SKM-1 (cell line): ENCODE measurements around the gene ULK4.
"Not testable (repeated sequence)": the region's sequence is repeated elsewhere in the genome, so short reads cannot be mapped to it uniquely, and the experiment has no call there.

Experiments used
- DNase-seq: peaks from one replicate; lab custom pipeline; 2025; ENCODE audit not compliant: unreplicated experiment; lab: John Stamatoyannopoulos, UW

ULK4 gene

GRCh38 chr3:41792806-41793205 is 169.1 kb downstream of the ULK4 start:
- DNase-seq = no peak

- no peak for DNase-seq
These were observed 192.8 kb downstream of the ULK4 start for GRCh38 chr3:41769106-41769505.

- no peak for DNase-seq
These were observed 193.5 kb downstream of the ULK4 start for GRCh38 chr3:41768363-41768762.

GRCh38 chr3:41762867-41763266 is 199.0 kb downstream of the ULK4 start:
- DNase-seq = not testable (repeated sequence)

- no peak for DNase-seq
These were observed 208.3 kb downstream of the ULK4 start for GRCh38 chr3:41753651-41754050.

- DNase-seq = no peak
These were observed 210.3 kb downstream of the ULK4 start for GRCh38 chr3:41751597-41751996.

- no peak for DNase-seq
These were observed 211.9 kb downstream of the ULK4 start for GRCh38 chr3:41749988-41750387.

- DNase-seq = no peak
These were observed 215.7 kb downstream of the ULK4 start for GRCh38 chr3:41746215-41746614.

GRCh38 chr3:41742121-41742520 is 219.8 kb downstream of the ULK4 start:
- DNase-seq = no peak

- DNase-seq = no peak
These were observed 221.5 kb downstream of the ULK4 start for GRCh38 chr3:41740374-41740886.

- DNase-seq = no peak
These were observed 235.0 kb downstream of the ULK4 start for GRCh38 chr3:41726891-41727290.

GRCh38 chr3:41717641-41718040 is 244.3 kb downstream of the ULK4 start:
- no peak for DNase-seq

- DNase-seq = no peak
These were observed 245.4 kb downstream of the ULK4 start for GRCh38 chr3:41716471-41716870.

- no peak for DNase-seq
These were observed 246.5 kb downstream of the ULK4 start for GRCh38 chr3:41715376-41715775.

GRCh38 chr3:41711651-41712050 is 250.3 kb downstream of the ULK4 start:
- DNase-seq = no peak

- DNase-seq = no peak
These were observed 251.1 kb downstream of the ULK4 start for GRCh38 chr3:41710646-41711388.

GRCh38 chr3:41709213-41709612 is 252.7 kb downstream of the ULK4 start:
- not testable (repeated sequence) for DNase-seq

GRCh38 chr3:41708176-41708575 is 253.7 kb downstream of the ULK4 start:
- DNase-seq = no peak

GRCh38 chr3:41705893-41706292 is 256.0 kb downstream of the ULK4 start:
- no peak for DNase-seq

GRCh38 chr3:41701191-41701698 is 260.7 kb downstream of the ULK4 start:
- no peak for DNase-seq

- no peak for DNase-seq
These were observed 261.7 kb downstream of the ULK4 start for GRCh38 chr3:41700155-41700554.

GRCh38 chr3:41698898-41699297 is 263.0 kb downstream of the ULK4 start:
- no peak for DNase-seq

GRCh38 chr3:41697702-41698101 is 264.2 kb downstream of the ULK4 start:
- no peak for DNase-seq
